SK-N-SH (cell line): Measurements from ENCODE around the gene HDAC4. TPM values are rescaled to one million over a fixed set of nuclear protein-coding genes. Genes with fewer than 3 reads are reported as not detected.

Experiments
- CTCF ChIA-PET: fragments of 300-600, 350-600 bp; formaldehyde crosslinking; extraction: SDS; loops from one replicate; lab custom pipeline; 2021; lab: Yijun Ruan, JAX
- POLR2A ChIA-PET: fragments of 350-600 bp; sonication (Branson Sonifier 250); formaldehyde crosslinking; extraction: SDS; loops from one replicate; lab custom pipeline; 2020; ENCODE audit warnings: antibody characterized with exemption, inconsistent platforms; lab: Yijun Ruan, JAX
- DNase-seq: peaks from one replicate; pipeline ENCODE4 v3.0.0; 2012
- H2AFZ ChIP-seq: fragments of 200-600 bp; sonication (generic); 2 replicates; pipeline ENCODE4 v1.8.1; 2016; ENCODE audit warnings: antibody characterized with exemption, mild to moderate bottlenecking, low read depth
- H3F3A ChIP-seq: fragments of 200-600 bp; sonication (generic); replicated peaks from 2 replicates; pipeline ENCODE3; 2016; ENCODE audit warnings: antibody characterized with exemption, mild to moderate bottlenecking; ENCODE audit not compliant: insufficient read depth
- H3K27ac ChIP-seq, 2 experiments: fragments of 200-500 bp in 1 of 2; fragments of 200-600 bp in 1 of 2; sonication (Bioruptor generic) in 1 of 2; sonication (generic), shearing (Covaris generic) in 1 of 2; 2 replicates each; pipeline versions ENCODE4 v1.5.1 to v1.6.1; 2014 to 2016; ENCODE audit warnings: low read depth in 2 of 2, inconsistent platforms in 1 of 2, low read length in 1 of 2, mild to moderate bottlenecking in 1 of 2, mixed read lengths in 1 of 2
- H3K27me3 ChIP-seq: fragments of 200-600 bp; sonication (generic), shearing (Covaris generic); 2 replicates; pipeline ENCODE4 v1.6.1; 2016; ENCODE audit warnings: mixed run types; ENCODE audit not compliant: insufficient read depth
- H3K36me3 ChIP-seq, 2 experiments: fragments of 200-500 bp in 1 of 2; fragments of 200-600 bp in 1 of 2; sonication (Bioruptor generic) in 1 of 2; sonication (generic) in 1 of 2; replicated peaks in 1 of 2; 2 replicates each; pipeline versions ENCODE3 to v1.5.1; 2014 to 2016; ENCODE audit warnings: low read length in 1 of 2, mild to moderate bottlenecking in 1 of 2; ENCODE audit not compliant: insufficient read depth in 2 of 2, control insufficient read depth in 1 of 2
- H3K4me1 ChIP-seq, 2 experiments: fragments of 200-500 bp in 1 of 2; fragments of 200-600 bp in 1 of 2; sonication (Bioruptor generic) in 1 of 2; sonication (generic), shearing (Covaris generic) in 1 of 2; 2 replicates each; pipeline versions ENCODE4 v1.5.1 to v1.6.1; 2014 to 2016; ENCODE audit warnings: low read depth in 1 of 2, low read length in 1 of 2, mixed run types in 1 of 2; ENCODE audit not compliant: insufficient read depth in 2 of 2, control insufficient read depth in 1 of 2
- H3K4me2 ChIP-seq: fragments of 200-600 bp; sonication (generic), shearing (Covaris generic); 2 replicates; pipeline ENCODE4 v1.6.1; 2017; ENCODE audit warnings: mixed run types
- H3K4me3 ChIP-seq, 2 experiments: fragments of 200-500 bp in 1 of 2; fragments of 200-600 bp in 1 of 2; sonication (Bioruptor generic) in 1 of 2; sonication (generic), shearing (Covaris generic) in 1 of 2; 2 replicates each; pipeline versions ENCODE4 v1.5.1 to v1.8.1; 2014 to 2016; ENCODE audit warnings: low read depth in 2 of 2, inconsistent platforms in 1 of 2, low read length in 1 of 2, mild to moderate bottlenecking in 1 of 2, mixed read lengths in 1 of 2, moderate library complexity in 1 of 2
- H3K79me2 ChIP-seq: fragments of 200-600 bp; sonication (generic); 2 replicates; pipeline ENCODE4 v1.8.1; 2017; ENCODE audit warnings: mild to moderate bottlenecking; ENCODE audit not compliant: insufficient read depth
- H3K9ac ChIP-seq: fragments of 200-600 bp; sonication (generic); 2 replicates; pipeline ENCODE4 v1.6.1; 2017; ENCODE audit warnings: mixed run types
- H3K9me2 ChIP-seq: fragments of 200-600 bp; sonication (generic); 2 replicates; pipeline ENCODE4 v1.6.1; 2017; ENCODE audit warnings: mixed run types
- H3K9me3 ChIP-seq: fragments of 200-600 bp; sonication (generic); 2 replicates; pipeline ENCODE4 v1.6.1; 2017; ENCODE audit warnings: mixed run types, mild to moderate bottlenecking, moderate library complexity
- H4K20me1 ChIP-seq: fragments of 200-600 bp; sonication (generic); 2 replicates; pipeline ENCODE4 v1.6.1; 2017; ENCODE audit warnings: mild to moderate bottlenecking, mixed run types; ENCODE audit not compliant: insufficient read depth
- CHD2 ChIP-seq: fragments of 150-350 bp; IDR thresholded peaks from 2 replicates; pipeline ENCODE4 v1.6.1; 2018; ENCODE audit warnings: low read length; ENCODE audit not compliant: partially characterized antibody
- CTCF ChIP-seq: fragments of 200-600 bp; sonication (generic); IDR thresholded peaks from 2 replicates; pipeline ENCODE4 v1.6.1; 2017; ENCODE audit warnings: antibody characterized with exemption, mild to moderate bottlenecking, moderate library complexity
- ELF1 ChIP-seq: IDR thresholded peaks from 2 replicates; pipeline ENCODE4 v1.4.0; 2012
- GABPA ChIP-seq: IDR thresholded peaks from 2 replicates; pipeline ENCODE4 v1.4.0; 2012; ENCODE audit warnings: low read depth, mild to moderate bottlenecking
- GATA2 ChIP-seq: sonication (generic); formaldehyde crosslinking; IDR thresholded peaks from 2 replicates; pipeline ENCODE4 v1.5.0; 2020; ENCODE audit warnings: mild to moderate bottlenecking, missing genetic modification reagents
- NFIC ChIP-seq: IDR thresholded peaks from 2 replicates; pipeline ENCODE4 v1.4.0; 2012; ENCODE audit warnings: borderline replicate concordance
- RAD21 ChIP-seq: IDR thresholded peaks from 2 replicates; pipeline ENCODE4 v1.6.1; 2012; ENCODE audit warnings: mild to moderate bottlenecking, low read length
- RXRA ChIP-seq: IDR thresholded peaks from 2 replicates; pipeline ENCODE4 v1.4.0; 2012; ENCODE audit warnings: low read depth, mild to moderate bottlenecking, borderline replicate concordance
- SIN3A ChIP-seq: IDR thresholded peaks from 2 replicates; pipeline ENCODE4 v1.6.1; 2012; ENCODE audit warnings: low read depth, mild to moderate bottlenecking, low read length, moderate library complexity, borderline replicate concordance
- SMC3 ChIP-seq: IDR thresholded peaks from 2 replicates; pipeline ENCODE4 v1.6.1; 2012; ENCODE audit warnings: low read depth, low read length, improper control_type of control experiment
- TAF1 ChIP-seq: IDR thresholded peaks from 2 replicates; pipeline ENCODE4 v1.6.1; 2012; ENCODE audit warnings: low read depth, mild to moderate bottlenecking, low read length, moderate library complexity, borderline replicate concordance
- TEAD4 ChIP-seq: IDR thresholded peaks from 2 replicates; pipeline ENCODE4 v1.4.0; 2012; ENCODE audit warnings: mild to moderate bottlenecking, borderline replicate concordance; ENCODE audit not compliant: insufficient read depth
- USF2 ChIP-seq: fragments of 150-350 bp; IDR thresholded peaks from 2 replicates; pipeline ENCODE4 v1.6.1; 2017; ENCODE audit warnings: antibody characterized with exemption, low read length, low read depth, borderline replicate concordance
- WGBS: methylation state at CpG from one replicate; pipeline ENCODE4 v1.1.6; 2017; ENCODE audit warnings: low lambda C conversion rate; 5-methylcytosine and 5-hydroxymethylcytosine counted together
- polyA plus RNA-seq, 3 experiments: library from polyadenylated mRNA; depleted of rRNA; stranded (reverse); fragments of >200 nt; gene quantifications; 2 replicates each; pipeline ENCODE4 v1.2.3, GENCODE V29; 2012

The HDAC4 gene
- polyA plus RNA-seq, 1 of the 3 experiments (the other 2 are of a cell fraction) = 5.5 TPM

- no peak for TF ChIP-seq CTCF
- TF ChIP-seq, all 33 proteins: peak for 0
Measured at GRCh38 chr2:239353692-239354091, 47.1 kb downstream of the HDAC4 start (continued).

DNA sequence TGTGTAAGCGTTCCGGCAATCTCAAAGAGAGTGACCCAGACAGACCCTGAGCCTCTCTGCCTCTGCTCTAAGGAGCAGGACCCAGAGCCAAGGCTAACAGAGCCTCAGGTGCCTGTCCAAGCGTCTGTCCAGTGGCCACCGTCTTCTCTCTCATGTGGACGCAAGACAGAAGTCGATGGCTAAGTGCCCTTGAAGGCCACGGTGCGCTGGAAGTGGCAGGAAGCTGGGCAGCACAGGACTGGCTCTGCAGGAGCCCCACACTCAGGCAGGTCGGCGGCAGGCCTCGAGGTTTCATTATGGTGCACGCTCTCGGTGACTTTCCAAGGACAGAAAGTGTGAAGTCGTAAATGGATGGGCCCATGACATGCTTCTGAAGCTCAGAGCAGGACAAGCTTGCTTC lies 49.1 kb downstream of the HDAC4 start:
- peaks cover 6 to 12% of the 10 kb centered on the region in 2 experiments for H3K36me3 ChIP-seq

DNA sequence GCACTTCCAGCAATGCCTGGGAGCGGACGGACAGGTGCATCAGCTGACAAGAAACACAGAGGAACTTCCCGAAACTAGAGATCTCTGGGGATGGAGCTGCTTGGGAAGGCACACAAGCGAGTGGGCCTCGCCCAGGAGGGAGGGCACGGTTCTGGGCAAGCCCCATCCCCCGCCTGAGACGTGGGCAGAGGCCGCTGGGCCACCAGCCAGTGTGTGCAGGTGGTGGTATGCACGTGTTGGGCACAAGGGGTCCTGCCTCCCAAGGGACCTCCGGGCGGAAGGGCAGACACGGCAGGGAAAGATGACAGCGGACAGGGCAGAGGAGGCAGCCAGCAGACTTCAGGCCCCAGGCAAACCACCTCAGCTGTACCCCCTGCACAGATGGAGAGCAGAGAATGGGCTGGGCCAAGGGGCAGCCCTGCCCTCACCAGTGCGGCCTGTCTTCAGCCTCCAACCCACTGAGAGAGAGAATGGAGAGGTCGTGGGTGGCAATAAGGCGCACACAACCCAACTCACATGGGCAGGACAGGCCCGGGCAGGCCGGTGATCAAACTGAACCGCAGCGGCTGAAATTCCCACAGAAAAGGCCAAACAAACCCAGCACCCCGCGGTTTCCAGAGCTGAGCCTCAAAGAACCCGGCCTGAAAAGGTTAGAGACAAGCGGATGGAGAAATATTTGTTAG lies 51.2 kb downstream of the HDAC4 start:
- Histone ChIP-seq H2AFZ (no peak overlapping the region), H3K9ac (no peak overlapping the region), H3K4me1 (peaks cover 0 to 20% of the 10 kb centered on the region in 2 experiments; a peak in 1 of 4 replicates), H3K4me3 (no peak overlapping the region), H3K9me3 (no peaks in the 10 kb centered on the region), H3K27ac (peak overlapping the region in 1 of 2 experiments; percentile 47; a peak in 1 of 4 replicates), H3K27me3 (no peaks in the 10 kb centered on the region), H3K36me3 (peaks cover 6 to 12% of the 10 kb centered on the region in 2 experiments), H3K79me2 (peaks cover 4% of the 10 kb centered on the region; the same call in 1 of the 2 replicates), H3K4me2 (no peak overlapping the region), H3K9me2 (no peaks in the 10 kb centered on the region), H4K20me1 (no peaks in the 10 kb centered on the region), H3F3A (no peaks in the 10 kb centered on the region)
- DNase-seq = no peak
- TF ChIP-seq SMC3 (no peak), CHD2 (no peak), GATA2 (CRISPR knock-in tag) (no peak), NFIC (no peak), USF2 (no peak), TEAD4 (no peak), CTCF (no peak), RXRA (no peak), SIN3A (no peak), TAF1 (no peak), ELF1 (no peak), RAD21 (no peak), GABPA (no peak)
- WGBS = 92% methylated on average over 13 of the region's 25 CpGs
- POLR2A ChIA-PET = no interaction called here
- CTCF ChIA-PET = interaction anchor here (0.6 kb wide), 1 partner anchor 611 kb away, joined by 3 read pairs; no protein-coding TSS in a partner anchor

More for the DNA sequence above, 49.1 kb downstream of the HDAC4 start:
- Histone ChIP-seq H3K27ac (no peak overlapping the region; a peak in 1 of 4 replicates), H3F3A (no peaks in the 10 kb centered on the region), H3K9ac (no peak overlapping the region), H3K27me3 (no peaks in the 10 kb centered on the region), H3K4me3 (no peak overlapping the region), H3K79me2 (no peaks in the 10 kb centered on the region), H2AFZ (no peak overlapping the region), H3K4me1 (peaks cover 0 to 17% of the 10 kb centered on the region in 2 experiments; a peak in 1 of 4 replicates), H3K9me3 (no peaks in the 10 kb centered on the region), H3K4me2 (no peak overlapping the region), H4K20me1 (no peaks in the 10 kb centered on the region), H3K9me2 (no peaks in the 10 kb centered on the region)
- WGBS = 94% methylated on average over 14 of the region's 14 CpGs
- no peak for DNase-seq
- ChIA-PET CTCF (no interaction called here), POLR2A (no interaction called here)
- no peak for TF ChIP-seq ELF1
- TF ChIP-seq SIN3A = no peak
- no peak for TF ChIP-seq SMC3
